G401 (cell line): Measurements from ENCODE around the gene NEUROD2. TPM values are rescaled to one million over a fixed set of nuclear protein-coding genes. Genes with fewer than 3 reads are reported as not detected.

Experiments
- DNase-seq: peaks from one replicate; pipeline ENCODE4 v3.0.0-alpha.2; 2015; ENCODE audit warnings: low spot score
- in situ Hi-C: cut with HindIII; loops from 2 replicates; pipeline ENCODE4 v1.10.0; 2016; ENCODE audit warnings: low sequenced_read_pairs, mixed read lengths
- total RNA-seq: library from RNA; depleted of rRNA; stranded (reverse); fragments of >200 nt; shearing (Covaris generic); gene quantifications from 2 replicates; pipeline ENCODE4 v1.2.3, GENCODE V29; 2014

Gene NEUROD2
- total RNA-seq, 1 experiment from 2014 or later = not detected

GRCh38 chr17:39636927-39637736, 29.4 kb upstream of the NEUROD2 start, which contains the start of gene STARD3:
Gene STARD3, plus strand, starts transcription at chr17:39637144. Its CDS starts 16,388 bp downstream, at chr17:39653532.
- DNase-seq = peak; percentile 89
- in situ Hi-C loops = no loop called here

- in situ Hi-C loops = no loop called here
Observed at GRCh38 chr17:39636587-39636926, 28.8 kb upstream of the NEUROD2 start.

GRCh38 chr17:39635614-39636176, 28.0 kb upstream of the NEUROD2 start:
- no peak for DNase-seq
- in situ Hi-C loops = no loop called here

More at GRCh38 chr17:39636587-39636926, 28.8 kb upstream of the NEUROD2 start:
- DNase-seq = no peak

- in situ Hi-C loops = no loop called here
- peak; percentile 78 for DNase-seq
Observed at GRCh38 chr17:39634384-39634871, 26.7 kb upstream of the NEUROD2 start.

GRCh38 chr17:39633570-39634183, 26.0 kb upstream of the NEUROD2 start:
- no peak for DNase-seq
- in situ Hi-C loops = no loop called here

- peak; percentile 39 for DNase-seq
- in situ Hi-C loops = no loop called here
Observed at GRCh38 chr17:39632153-39632941, 24.6 kb upstream of the NEUROD2 start.

GRCh38 chr17:39631403-39631802, 23.7 kb upstream of the NEUROD2 start:
- DNase-seq = no peak

GRCh38 chr17:39629898-39630297, 22.2 kb upstream of the NEUROD2 start:
- no peak for DNase-seq
- in situ Hi-C loops = no loop called here

More at GRCh38 chr17:39631403-39631802, 23.7 kb upstream of the NEUROD2 start:
- in situ Hi-C loops = no loop called here

- DNase-seq = no peak
- in situ Hi-C loops = no loop called here
Observed at GRCh38 chr17:39629494-39629880, 21.8 kb upstream of the NEUROD2 start.

- in situ Hi-C loops = no loop called here
- no peak for DNase-seq
Observed at GRCh38 chr17:39628655-39629493, 21.2 kb upstream of the NEUROD2 start.

GRCh38 chr17:39627712-39628516, 20.2 kb upstream of the NEUROD2 start:
- DNase-seq = no peak
- in situ Hi-C loops = no loop called here

- DNase-seq = no peak
- in situ Hi-C loops = no loop called here
Observed at GRCh38 chr17:39627047-39627711, 19.5 kb upstream of the NEUROD2 start.

- in situ Hi-C loops = no loop called here
- peak; percentile 20 for DNase-seq
Observed at GRCh38 chr17:39626171-39627046, 18.7 kb upstream of the NEUROD2 start, which contains the start of gene PPP1R1B. Gene PPP1R1B, plus strand, starts transcription at chr17:39626952. Its CDS starts 441 bp downstream, at chr17:39627393.

GRCh38 chr17:39625198-39625785, 17.6 kb upstream of the NEUROD2 start:
- in situ Hi-C loops = no loop called here
- no peak for DNase-seq

- no peak for DNase-seq
Observed at GRCh38 chr17:39624313-39624712, 16.6 kb upstream of the NEUROD2 start.

More at GRCh38 chr17:39624313-39624712, 16.6 kb upstream of the NEUROD2 start:
- in situ Hi-C loops = no loop called here
